GM12891 (cell line): Measurements from ENCODE around the gene UBE2B.

Experiments
- POLR2A ChIP-seq: IDR thresholded peaks from 2 replicates; pipeline ENCODE4 v1.6.1; 2011; ENCODE audit warnings: low read depth, low read length, control low read depth
- POLR2AphosphoS5 ChIP-seq: IDR thresholded peaks from 2 replicates; pipeline ENCODE4 v1.6.1; 2011; ENCODE audit warnings: low read depth, low read length, control low read depth

- TF ChIP-seq POLR2AphosphoS5 (no peak), POLR2A (no peak)
These were observed 39.5 kb downstream of the UBE2B start for GRCh38 chr5:134410822-134411221.
